Activated CD4-positive, CD25-positive, alpha-beta regulatory T cell treated with anti-CD3 and anti-CD28 coated beads, Interleukin-2, amount 50 U/mL, for 16 hours (primary cell): ENCODE measurements around the gene AKNAD1.
"Not testable (repeated sequence)": the region's sequence is repeated elsewhere in the genome, so short reads cannot be mapped to it uniquely, and the experiment has no call there.

Experiments
- DNase-seq: peaks from one replicate; pipeline ENCODE4 v3.0.0-alpha.2; 2020; ENCODE audit warnings: low read depth, low spot score

Gene AKNAD1

GRCh38 chr1:108856994-108857393 lies at the start of gene AKNAD1:
Gene AKNAD1, minus strand, starts transcription at chr1:108857094. Its CDS starts 4,430 bp downstream, at chr1:108852664.
- no peak for DNase-seq

- DNase-seq = no peak
Measured at GRCh38 chr1:108901106-108901505, 44.2 kb upstream of the AKNAD1 start.

GRCh38 chr1:108897865-108898720 lies 41.2 kb upstream of the AKNAD1 start:
- peak; percentile 7 for DNase-seq

- DNase-seq = no peak
Measured at GRCh38 chr1:108896146-108897145, 39.6 kb upstream of the AKNAD1 start.

GRCh38 chr1:108893141-108893530 lies 36.2 kb upstream of the AKNAD1 start:
- DNase-seq = no peak

- DNase-seq = no peak
Measured at GRCh38 chr1:108892356-108893140, 35.7 kb upstream of the AKNAD1 start.

- no peak for DNase-seq
Measured at GRCh38 chr1:108889706-108890384, 33.0 kb upstream of the AKNAD1 start.

GRCh38 chr1:108889006-108889645 lies 32.2 kb upstream of the AKNAD1 start:
- DNase-seq = not testable (repeated sequence)

GRCh38 chr1:108886292-108886691 lies 29.4 kb upstream of the AKNAD1 start:
- DNase-seq = no peak

- no peak for DNase-seq
Measured at GRCh38 chr1:108884968-108885367, 28.1 kb upstream of the AKNAD1 start.

- DNase-seq = no peak
Measured at GRCh38 chr1:108882837-108883236, 25.9 kb upstream of the AKNAD1 start.

- no peak for DNase-seq
Measured at GRCh38 chr1:108881369-108881768, 24.5 kb upstream of the AKNAD1 start.

- DNase-seq = no peak
Measured at GRCh38 chr1:108880850-108881249, 24.0 kb upstream of the AKNAD1 start.

GRCh38 chr1:108878678-108879077 lies 21.8 kb upstream of the AKNAD1 start:
- DNase-seq = no peak

- DNase-seq = no peak
Measured at GRCh38 chr1:108878160-108878469, 21.2 kb upstream of the AKNAD1 start.

- no peak for DNase-seq
Measured at GRCh38 chr1:108877348-108878159, 20.7 kb upstream of the AKNAD1 start.

GRCh38 chr1:108871050-108871724 lies 14.3 kb upstream of the AKNAD1 start:
- no peak for DNase-seq

- DNase-seq = no peak
Measured at GRCh38 chr1:108865316-108865910, 8.5 kb upstream of the AKNAD1 start.

- no peak for DNase-seq
Measured at GRCh38 chr1:108863984-108864383, 7.1 kb upstream of the AKNAD1 start.
